SK-N-SH (cell line): Measurements from ENCODE around the gene HOXD10. TPM values are rescaled to one million over a fixed set of nuclear protein-coding genes. Genes with fewer than 3 reads are reported as not detected.

Source experiments
- CTCF ChIA-PET: fragments of 300-600, 350-600 bp; formaldehyde crosslinking; extraction: SDS; loops from one replicate; lab custom pipeline; 2021; lab: Yijun Ruan, JAX
- POLR2A ChIA-PET: fragments of 350-600 bp; sonication (Branson Sonifier 250); formaldehyde crosslinking; extraction: SDS; loops from one replicate; lab custom pipeline; 2020; ENCODE audit warnings: antibody characterized with exemption, inconsistent platforms; lab: Yijun Ruan, JAX
- DNase-seq: peaks from one replicate; pipeline ENCODE4 v3.0.0; 2012
- H2AFZ ChIP-seq: fragments of 200-600 bp; sonication (generic); 2 replicates; pipeline ENCODE4 v1.8.1; 2016; ENCODE audit warnings: antibody characterized with exemption, mild to moderate bottlenecking, low read depth
- H3F3A ChIP-seq: fragments of 200-600 bp; sonication (generic); replicated peaks from 2 replicates; pipeline ENCODE3; 2016; ENCODE audit warnings: antibody characterized with exemption, mild to moderate bottlenecking; ENCODE audit not compliant: insufficient read depth
- H3K27ac ChIP-seq, 2 experiments: fragments of 200-500 bp in 1 of 2; fragments of 200-600 bp in 1 of 2; sonication (Bioruptor generic) in 1 of 2; sonication (generic), shearing (Covaris generic) in 1 of 2; 2 replicates each; pipeline versions ENCODE4 v1.5.1 to v1.6.1; 2014 to 2016; ENCODE audit warnings: low read depth in 2 of 2, inconsistent platforms in 1 of 2, low read length in 1 of 2, mild to moderate bottlenecking in 1 of 2, mixed read lengths in 1 of 2
- H3K27me3 ChIP-seq: fragments of 200-600 bp; sonication (generic), shearing (Covaris generic); 2 replicates; pipeline ENCODE4 v1.6.1; 2016; ENCODE audit warnings: mixed run types; ENCODE audit not compliant: insufficient read depth
- H3K36me3 ChIP-seq, 2 experiments: fragments of 200-500 bp in 1 of 2; fragments of 200-600 bp in 1 of 2; sonication (Bioruptor generic) in 1 of 2; sonication (generic) in 1 of 2; replicated peaks in 1 of 2; 2 replicates each; pipeline versions ENCODE3 to v1.5.1; 2014 to 2016; ENCODE audit warnings: low read length in 1 of 2, mild to moderate bottlenecking in 1 of 2; ENCODE audit not compliant: insufficient read depth in 2 of 2, control insufficient read depth in 1 of 2
- H3K4me1 ChIP-seq, 2 experiments: fragments of 200-500 bp in 1 of 2; fragments of 200-600 bp in 1 of 2; sonication (Bioruptor generic) in 1 of 2; sonication (generic), shearing (Covaris generic) in 1 of 2; 2 replicates each; pipeline versions ENCODE4 v1.5.1 to v1.6.1; 2014 to 2016; ENCODE audit warnings: low read depth in 1 of 2, low read length in 1 of 2, mixed run types in 1 of 2; ENCODE audit not compliant: insufficient read depth in 2 of 2, control insufficient read depth in 1 of 2
- H3K4me2 ChIP-seq: fragments of 200-600 bp; sonication (generic), shearing (Covaris generic); 2 replicates; pipeline ENCODE4 v1.6.1; 2017; ENCODE audit warnings: mixed run types
- H3K4me3 ChIP-seq, 2 experiments: fragments of 200-500 bp in 1 of 2; fragments of 200-600 bp in 1 of 2; sonication (Bioruptor generic) in 1 of 2; sonication (generic), shearing (Covaris generic) in 1 of 2; 2 replicates each; pipeline versions ENCODE4 v1.5.1 to v1.8.1; 2014 to 2016; ENCODE audit warnings: low read depth in 2 of 2, inconsistent platforms in 1 of 2, low read length in 1 of 2, mild to moderate bottlenecking in 1 of 2, mixed read lengths in 1 of 2, moderate library complexity in 1 of 2
- H3K79me2 ChIP-seq: fragments of 200-600 bp; sonication (generic); 2 replicates; pipeline ENCODE4 v1.8.1; 2017; ENCODE audit warnings: mild to moderate bottlenecking; ENCODE audit not compliant: insufficient read depth
- H3K9ac ChIP-seq: fragments of 200-600 bp; sonication (generic); 2 replicates; pipeline ENCODE4 v1.6.1; 2017; ENCODE audit warnings: mixed run types
- H3K9me2 ChIP-seq: fragments of 200-600 bp; sonication (generic); 2 replicates; pipeline ENCODE4 v1.6.1; 2017; ENCODE audit warnings: mixed run types
- H3K9me3 ChIP-seq: fragments of 200-600 bp; sonication (generic); 2 replicates; pipeline ENCODE4 v1.6.1; 2017; ENCODE audit warnings: mixed run types, mild to moderate bottlenecking, moderate library complexity
- H4K20me1 ChIP-seq: fragments of 200-600 bp; sonication (generic); 2 replicates; pipeline ENCODE4 v1.6.1; 2017; ENCODE audit warnings: mild to moderate bottlenecking, mixed run types; ENCODE audit not compliant: insufficient read depth
- CHD2 ChIP-seq: fragments of 150-350 bp; IDR thresholded peaks from 2 replicates; pipeline ENCODE4 v1.6.1; 2018; ENCODE audit warnings: low read length; ENCODE audit not compliant: partially characterized antibody
- CTCF ChIP-seq: fragments of 200-600 bp; sonication (generic); IDR thresholded peaks from 2 replicates; pipeline ENCODE4 v1.6.1; 2017; ENCODE audit warnings: antibody characterized with exemption, mild to moderate bottlenecking, moderate library complexity
- EZH2phosphoT487 ChIP-seq: fragments of 200-600 bp; sonication (generic); IDR thresholded peaks from 2 replicates; pipeline ENCODE4 v1.6.1; 2017; ENCODE audit warnings: low read depth, mixed run types, mild to moderate bottlenecking, antibody characterized with exemption, moderate library complexity, borderline replicate concordance
- FOSL2 ChIP-seq: IDR thresholded peaks from 2 replicates; pipeline ENCODE4 v1.4.0; 2012; ENCODE audit warnings: low read depth, mild to moderate bottlenecking, moderate library complexity, borderline replicate concordance
- FOXM1 ChIP-seq: IDR thresholded peaks from 2 replicates; pipeline ENCODE4 v1.4.0; 2012; ENCODE audit warnings: low read depth, mild to moderate bottlenecking
- GABPA ChIP-seq: IDR thresholded peaks from 2 replicates; pipeline ENCODE4 v1.4.0; 2012; ENCODE audit warnings: low read depth, mild to moderate bottlenecking
- JUND ChIP-seq: IDR thresholded peaks from 2 replicates; pipeline ENCODE4 v1.4.0; 2012
- MXI1 ChIP-seq: IDR thresholded peaks from 2 replicates; pipeline ENCODE4 v1.6.1; 2012; ENCODE audit warnings: mild to moderate bottlenecking, low read depth, low read length, improper control_type of control experiment
- NFIC ChIP-seq: IDR thresholded peaks from 2 replicates; pipeline ENCODE4 v1.4.0; 2012; ENCODE audit warnings: borderline replicate concordance
- POLR2AphosphoS5 ChIP-seq: IDR thresholded peaks from 2 replicates; pipeline ENCODE4 v1.6.1; 2012; ENCODE audit warnings: low read depth, low read length
- RAD21 ChIP-seq: IDR thresholded peaks from 2 replicates; pipeline ENCODE4 v1.6.1; 2012; ENCODE audit warnings: mild to moderate bottlenecking, low read length
- SMC3 ChIP-seq: IDR thresholded peaks from 2 replicates; pipeline ENCODE4 v1.6.1; 2012; ENCODE audit warnings: low read depth, low read length, improper control_type of control experiment
- TAF1 ChIP-seq: IDR thresholded peaks from 2 replicates; pipeline ENCODE4 v1.6.1; 2012; ENCODE audit warnings: low read depth, mild to moderate bottlenecking, low read length, moderate library complexity, borderline replicate concordance
- TCF12 ChIP-seq: IDR thresholded peaks from 2 replicates; pipeline ENCODE4 v1.4.0; 2012
- TEAD4 ChIP-seq: IDR thresholded peaks from 2 replicates; pipeline ENCODE4 v1.4.0; 2012; ENCODE audit warnings: mild to moderate bottlenecking, borderline replicate concordance; ENCODE audit not compliant: insufficient read depth
- WGBS: methylation state at CpG from one replicate; pipeline ENCODE4 v1.1.6; 2017; ENCODE audit warnings: low lambda C conversion rate; 5-methylcytosine and 5-hydroxymethylcytosine counted together
- polyA plus RNA-seq, 3 experiments: library from polyadenylated mRNA; depleted of rRNA; stranded (reverse); fragments of >200 nt; gene quantifications; 2 replicates each; pipeline ENCODE4 v1.2.3, GENCODE V29; 2012
- TF ChIP-seq, protein P1 (sequence below): IDR thresholded peaks from 2 replicates; pipeline ENCODE4 v1.4.0; 2012; ENCODE audit warnings: low read depth, borderline replicate concordance
- TF ChIP-seq, protein P2 (sequence below): IDR thresholded peaks from 2 replicates; pipeline ENCODE4 v1.4.0; 2012; ENCODE audit warnings: low read depth
- TF ChIP-seq, protein P3 (sequence below): fragments of 150-350 bp; IDR thresholded peaks from 2 replicates; pipeline ENCODE4 v1.6.1; 2017; ENCODE audit warnings: antibody characterized with exemption, low read length, low read depth, borderline replicate concordance
- TF ChIP-seq, protein P4 (sequence below): IDR thresholded peaks from 2 replicates; pipeline ENCODE4 v1.4.0; 2012; ENCODE audit warnings: low read depth, borderline replicate concordance

The HOXD10 gene
- polyA plus RNA-seq, 1 of the 3 experiments (the other 2 are of a cell fraction): 0.10 TPM

GRCh38 chr2:176140513-176141317, 24.1 kb downstream of the HOXD10 start (continued):
- TF ChIP-seq, protein P1, sequence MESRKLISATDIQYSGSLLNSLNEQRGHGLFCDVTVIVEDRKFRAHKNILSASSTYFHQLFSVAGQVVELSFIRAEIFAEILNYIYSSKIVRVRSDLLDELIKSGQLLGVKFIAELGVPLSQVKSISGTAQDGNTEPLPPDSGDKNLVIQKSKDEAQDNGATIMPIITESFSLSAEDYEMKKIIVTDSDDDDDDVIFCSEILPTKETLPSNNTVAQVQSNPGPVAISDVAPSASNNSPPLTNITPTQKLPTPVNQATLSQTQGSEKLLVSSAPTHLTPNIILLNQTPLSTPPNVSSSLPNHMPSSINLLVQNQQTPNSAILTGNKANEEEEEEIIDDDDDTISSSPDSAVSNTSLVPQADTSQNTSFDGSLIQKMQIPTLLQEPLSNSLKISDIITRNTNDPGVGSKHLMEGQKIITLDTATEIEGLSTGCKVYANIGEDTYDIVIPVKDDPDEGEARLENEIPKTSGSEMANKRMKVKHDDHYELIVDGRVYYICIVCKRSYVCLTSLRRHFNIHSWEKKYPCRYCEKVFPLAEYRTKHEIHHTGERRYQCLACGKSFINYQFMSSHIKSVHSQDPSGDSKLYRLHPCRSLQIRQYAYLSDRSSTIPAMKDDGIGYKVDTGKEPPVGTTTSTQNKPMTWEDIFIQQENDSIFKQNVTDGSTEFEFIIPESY: no peak
- no peak for TF ChIP-seq POLR2AphosphoS5
- TF ChIP-seq MXI1: no peak
- TF ChIP-seq TEAD4: no peak
- TF ChIP-seq, protein P2, sequence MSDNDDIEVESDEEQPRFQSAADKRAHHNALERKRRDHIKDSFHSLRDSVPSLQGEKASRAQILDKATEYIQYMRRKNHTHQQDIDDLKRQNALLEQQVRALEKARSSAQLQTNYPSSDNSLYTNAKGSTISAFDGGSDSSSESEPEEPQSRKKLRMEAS: peak; percentile 55; the same call in 1 of the 2 replicates
- TF ChIP-seq RAD21: peak; percentile 80
- peak; percentile 82 for TF ChIP-seq SMC3
- peak; percentile 87 for TF ChIP-seq CTCF
- no peak for TF ChIP-seq FOSL2

DNA sequence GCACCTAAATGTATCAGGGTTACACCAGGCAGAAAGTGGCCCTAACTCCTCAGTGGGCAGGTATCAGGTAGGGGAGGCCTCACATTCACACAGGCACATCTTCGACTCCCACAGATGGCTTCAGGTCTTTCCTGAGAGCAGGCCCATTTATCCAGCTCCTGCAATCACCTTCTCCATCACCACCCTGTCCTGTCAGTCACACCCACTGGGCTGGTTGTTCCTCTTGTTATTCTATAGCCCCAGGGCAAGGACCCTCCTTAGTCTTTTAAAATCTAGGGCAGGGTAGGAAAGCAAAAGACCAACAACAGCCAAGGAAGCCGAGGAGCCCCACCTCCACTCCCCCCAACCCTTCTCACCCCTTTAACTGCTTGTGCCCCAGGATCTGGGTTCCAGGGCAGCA, 25.7 kb downstream of the HOXD10 start:
- Histone ChIP-seq H3K9me2 (no peaks in the 10 kb centered on the region), H4K20me1 (no peaks in the 10 kb centered on the region), H3K9ac (no peak overlapping the region), H3K36me3 (no peaks in the 10 kb centered on the region), H3F3A (peaks cover 9% of the 10 kb centered on the region), H3K79me2 (peaks cover 42% of the 10 kb centered on the region), H3K27me3 (no peaks in the 10 kb centered on the region), H3K4me2 (no peak overlapping the region), H3K9me3 (no peaks in the 10 kb centered on the region), H2AFZ (no peak overlapping the region), H3K4me1 (peaks cover 5 to 25% of the 10 kb centered on the region in 2 experiments; a peak in 2 of 4 replicates), H3K27ac (no peak overlapping the region), H3K4me3 (no peak overlapping the region)
- ChIA-PET CTCF (interaction anchor here (0.9 to 26.1 kb wide), 4 partner anchors 18 to 501 kb away, joined by 3 to 1047 read pairs (median 146); partner anchors contain the start of gene HOXD9), POLR2A (no interaction called here)
- no peak for DNase-seq
- WGBS: 92% methylated on average over 2 of the region's 2 CpGs
- no peak for TF ChIP-seq NFIC
- TF ChIP-seq, protein P2: no peak
- TF ChIP-seq FOXM1: no peak
- TF ChIP-seq CHD2: no peak
- TF ChIP-seq EZH2phosphoT487: no peak
- TF ChIP-seq CTCF: no peak
- TF ChIP-seq, protein P3, sequence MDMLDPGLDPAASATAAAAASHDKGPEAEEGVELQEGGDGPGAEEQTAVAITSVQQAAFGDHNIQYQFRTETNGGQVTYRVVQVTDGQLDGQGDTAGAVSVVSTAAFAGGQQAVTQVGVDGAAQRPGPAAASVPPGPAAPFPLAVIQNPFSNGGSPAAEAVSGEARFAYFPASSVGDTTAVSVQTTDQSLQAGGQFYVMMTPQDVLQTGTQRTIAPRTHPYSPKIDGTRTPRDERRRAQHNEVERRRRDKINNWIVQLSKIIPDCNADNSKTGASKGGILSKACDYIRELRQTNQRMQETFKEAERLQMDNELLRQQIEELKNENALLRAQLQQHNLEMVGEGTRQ: no peak
- no peak for TF ChIP-seq TCF12
- no peak for TF ChIP-seq TEAD4
- no peak for TF ChIP-seq JUND
- no peak for TF ChIP-seq GABPA
- no peak for TF ChIP-seq TAF1
- no peak for TF ChIP-seq SMC3
- TF ChIP-seq, protein P4, sequence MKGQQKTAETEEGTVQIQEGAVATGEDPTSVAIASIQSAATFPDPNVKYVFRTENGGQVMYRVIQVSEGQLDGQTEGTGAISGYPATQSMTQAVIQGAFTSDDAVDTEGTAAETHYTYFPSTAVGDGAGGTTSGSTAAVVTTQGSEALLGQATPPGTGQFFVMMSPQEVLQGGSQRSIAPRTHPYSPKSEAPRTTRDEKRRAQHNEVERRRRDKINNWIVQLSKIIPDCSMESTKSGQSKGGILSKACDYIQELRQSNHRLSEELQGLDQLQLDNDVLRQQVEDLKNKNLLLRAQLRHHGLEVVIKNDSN: no peak
- no peak for TF ChIP-seq FOSL2
- no peak for TF ChIP-seq RAD21
